ACC112 (cell line): ENCODE measurements around the gene SDF2.

Experiments
- H2AFZ ChIP-seq: fragments of 200-600 bp; sonication (generic); one replicate; pipeline ENCODE4 v1.6.0; 2017; ENCODE audit warnings: antibody characterized with exemption, low read length; ENCODE audit not compliant: unreplicated experiment
- H3K27ac ChIP-seq: fragments of 200-600 bp; sonication (generic); 2 replicates; pipeline ENCODE4 v1.5.1; 2014; ENCODE audit warnings: low read depth, mild to moderate bottlenecking, antibody characterized with exemption, low read length, moderate library complexity
- H3K27me3 ChIP-seq: fragments of 200-600 bp; sonication (generic); 2 replicates; pipeline ENCODE4 v1.6.1; 2014; ENCODE audit warnings: mild to moderate bottlenecking, antibody characterized with exemption, low read length, moderate library complexity, mixed read lengths; ENCODE audit not compliant: insufficient read depth
- H3K36me3 ChIP-seq: fragments of 200-600 bp; sonication (generic); 2 replicates; pipeline ENCODE4 v1.6.1; 2016; ENCODE audit warnings: mild to moderate bottlenecking, antibody characterized with exemption, low read length, moderate library complexity, mixed read lengths; ENCODE audit not compliant: insufficient read depth
- H3K4me1 ChIP-seq: fragments of 200-600 bp; sonication (generic); one replicate; pipeline ENCODE4 v1.6.1; 2016; ENCODE audit warnings: low read length, mixed read lengths; ENCODE audit not compliant: insufficient read depth, unreplicated experiment, control insufficient read depth
- H3K4me3 ChIP-seq: fragments of 200-600 bp; sonication (generic); 2 replicates; pipeline ENCODE4 v1.5.1; 2014; ENCODE audit warnings: mild to moderate bottlenecking, low read depth, low read length
- H3K79me2 ChIP-seq: fragments of 200-600 bp; sonication (generic); one replicate; pipeline ENCODE4 v1.6.0; 2016; ENCODE audit warnings: low read length; ENCODE audit not compliant: control insufficient read depth, unreplicated experiment, insufficient read depth

The SDF2 gene

DNA sequence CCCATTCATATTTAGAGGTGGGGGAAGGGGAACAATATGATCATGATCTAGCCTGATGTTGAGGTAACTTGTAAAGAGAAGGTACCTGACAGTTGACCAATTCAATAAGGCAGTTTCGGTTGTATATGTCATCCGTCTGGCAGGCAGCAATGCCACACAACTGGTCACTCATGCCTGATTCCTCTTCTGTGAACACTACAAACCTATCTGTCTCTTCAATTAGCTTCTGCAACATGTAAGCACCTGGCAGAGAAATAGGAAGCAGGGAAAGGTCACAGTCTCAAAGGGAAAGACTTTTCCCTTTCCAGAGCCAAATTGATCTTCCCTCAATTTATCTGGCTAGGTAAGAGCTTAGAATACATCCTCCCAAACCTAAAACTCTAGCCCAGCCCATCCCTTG, 37.6 kb downstream of the SDF2 start:
- Histone ChIP-seq H3K27me3 (no peaks in the 10 kb centered on the region), H3K27ac (no peak overlapping the region), H3K4me3 (no peak overlapping the region), H3K79me2 (no peaks in the 10 kb centered on the region), H2AFZ (no peak overlapping the region), H3K4me1 (no peaks in the 10 kb centered on the region), H3K36me3 (peaks cover 37% of the 10 kb centered on the region)

- H3K27me3 ChIP-seq: no peaks in the 10 kb centered on the region
- H3K4me3 ChIP-seq: no peak overlapping the region
- no peak overlapping the region for H2AFZ ChIP-seq
- no peaks in the 10 kb centered on the region for H3K79me2 ChIP-seq
- no peaks in the 10 kb centered on the region for H3K4me1 ChIP-seq
- H3K27ac ChIP-seq: no peak overlapping the region
- H3K36me3 ChIP-seq: peaks cover 41% of the 10 kb centered on the region
Observed at GRCh38 chr17:28623696-28624095, 38.0 kb downstream of the SDF2 start.

DNA sequence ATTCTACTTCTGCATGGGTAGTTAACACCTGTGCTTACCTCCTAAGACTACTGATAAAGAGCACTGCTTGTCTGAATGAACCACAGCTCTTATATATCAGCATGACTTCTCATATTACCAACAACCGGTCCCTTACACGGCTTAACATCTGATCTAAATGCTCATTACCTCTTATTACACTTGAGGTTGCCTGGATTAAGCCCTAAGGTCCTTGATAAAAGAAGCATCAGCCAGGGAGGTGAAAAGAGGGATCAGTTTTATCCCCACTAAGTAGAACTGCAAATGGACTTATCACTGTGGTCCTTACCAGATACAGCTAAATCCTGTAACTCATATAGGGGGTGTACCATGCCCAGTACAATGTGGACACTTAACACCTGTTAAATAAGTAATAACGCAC, 39.5 kb downstream of the SDF2 start:
- no peaks in the 10 kb centered on the region for H3K27me3 ChIP-seq
- H3K4me3 ChIP-seq: no peak overlapping the region
- peaks cover 44% of the 10 kb centered on the region for H3K36me3 ChIP-seq
- no peak overlapping the region for H3K27ac ChIP-seq
- H3K4me1 ChIP-seq: no peaks in the 10 kb centered on the region
- no peak overlapping the region for H2AFZ ChIP-seq
- H3K79me2 ChIP-seq: no peaks in the 10 kb centered on the region

GRCh38 chr17:28620010-28620409, 41.7 kb downstream of the SDF2 start:
- H3K27ac ChIP-seq: no peak overlapping the region
- no peaks in the 10 kb centered on the region for H3K4me1 ChIP-seq
- H3K27me3 ChIP-seq: no peaks in the 10 kb centered on the region
- no peaks in the 10 kb centered on the region for H3K79me2 ChIP-seq
- H3K4me3 ChIP-seq: no peak overlapping the region
- no peak overlapping the region for H2AFZ ChIP-seq
- H3K36me3 ChIP-seq: peaks cover 52% of the 10 kb centered on the region

GRCh38 chr17:28618464-28618863, 43.2 kb downstream of the SDF2 start:
- Histone ChIP-seq H3K4me3 (no peak overlapping the region), H2AFZ (no peak overlapping the region), H3K27me3 (no peaks in the 10 kb centered on the region), H3K79me2 (no peaks in the 10 kb centered on the region), H3K4me1 (no peaks in the 10 kb centered on the region), H3K36me3 (peaks cover 52% of the 10 kb centered on the region), H3K27ac (no peak overlapping the region)

GRCh38 chr17:28616281-28616680, 45.4 kb downstream of the SDF2 start:
- Histone ChIP-seq H3K36me3 (peaks cover 36% of the 10 kb centered on the region), H3K27ac (no peak overlapping the region)

GRCh38 chr17:28615260-28615940, 46.3 kb downstream of the SDF2 start:
- no peak overlapping the region for H3K27ac ChIP-seq
- no peaks in the 10 kb centered on the region for H3K79me2 ChIP-seq
- no peak overlapping the region for H3K4me3 ChIP-seq
- no peak overlapping the region for H2AFZ ChIP-seq
- no peaks in the 10 kb centered on the region for H3K4me1 ChIP-seq
- H3K27me3 ChIP-seq: no peaks in the 10 kb centered on the region
- peaks cover 28% of the 10 kb centered on the region for H3K36me3 ChIP-seq

More at GRCh38 chr17:28616281-28616680, 45.4 kb downstream of the SDF2 start:
- Histone ChIP-seq H3K79me2 (no peaks in the 10 kb centered on the region), H3K4me1 (no peaks in the 10 kb centered on the region), H2AFZ (no peak overlapping the region), H3K27me3 (no peaks in the 10 kb centered on the region), H3K4me3 (no peak overlapping the region)

DNA sequence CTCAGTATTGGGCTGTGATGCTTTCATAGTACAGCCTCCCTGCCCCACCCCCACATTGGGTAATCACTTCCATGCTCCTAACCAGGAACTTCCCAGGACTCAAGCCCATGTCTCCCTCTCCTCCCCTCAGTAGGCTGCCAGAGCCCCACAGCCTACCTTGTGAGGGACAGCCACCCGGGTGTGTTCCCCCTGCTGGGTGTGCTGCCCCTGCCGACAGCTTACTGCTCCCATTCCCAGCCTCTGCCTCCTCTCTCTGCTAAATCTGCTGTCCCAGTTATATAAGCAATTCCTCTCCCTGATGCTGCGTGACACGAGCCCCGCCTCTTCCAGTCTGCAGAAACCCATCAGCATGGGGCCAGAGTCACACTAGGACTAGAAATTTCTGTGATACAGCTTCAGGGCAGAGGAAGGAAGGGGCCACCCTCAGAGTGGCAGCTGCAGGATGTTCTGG, 47.8 kb downstream of the SDF2 start, which contains the start of gene RSKR:
Gene RSKR, minus strand, starts transcription at position 255 of the 451 bp plus-strand sequence. Its CDS starts 24 bp downstream, at position 231.
- peaks cover 13% of the 10 kb centered on the region; the same call in 1 of the 2 replicates for H3K36me3 ChIP-seq
- H3K27me3 ChIP-seq: no peaks in the 10 kb centered on the region
- H3K27ac ChIP-seq: no peak within 1 kb of the TSS
- H2AFZ ChIP-seq: no peak within 1 kb of the TSS
- no peak within 1 kb of the TSS for H3K4me3 ChIP-seq
- no peaks in the 10 kb centered on the region for H3K79me2 ChIP-seq
- H3K4me1 ChIP-seq: no peaks in the 10 kb centered on the region

- H3K4me1 ChIP-seq: no peaks in the 10 kb centered on the region
- 0 out of 2 replicates have a peak, but pooled peaks cover 8% of the 10 kb centered on the region for H3K36me3 ChIP-seq
- H3K27me3 ChIP-seq: no peaks in the 10 kb centered on the region
- no peak overlapping the region for H2AFZ ChIP-seq
- no peaks in the 10 kb centered on the region for H3K79me2 ChIP-seq
- H3K27ac ChIP-seq: no peak overlapping the region
- no peak overlapping the region for H3K4me3 ChIP-seq
Observed at GRCh38 chr17:28612936-28613872, 48.5 kb downstream of the SDF2 start.

DNA sequence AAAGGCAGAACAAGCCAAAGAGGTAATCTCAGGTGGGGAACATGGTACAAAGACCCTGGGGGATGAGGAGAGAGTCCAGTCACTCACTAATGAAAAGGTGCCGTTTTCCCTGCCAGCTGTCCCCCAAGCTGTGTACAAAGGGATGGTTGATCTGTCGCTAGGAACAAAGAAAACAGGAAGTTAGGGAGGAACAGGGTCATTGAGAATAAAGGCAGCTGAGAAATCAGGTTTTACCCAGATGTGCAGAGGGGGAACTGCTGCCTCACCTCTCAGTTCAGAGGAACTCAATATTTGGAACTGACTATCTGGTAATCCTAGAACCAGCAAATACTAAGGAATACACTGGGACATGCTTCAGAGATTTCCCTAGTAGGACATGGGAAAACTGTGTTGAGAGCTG, 49.2 kb downstream of the SDF2 start:
- Histone ChIP-seq H3K4me3 (no peak overlapping the region), H3K79me2 (no peaks in the 10 kb centered on the region), H3K27me3 (no peaks in the 10 kb centered on the region), H3K4me1 (no peaks in the 10 kb centered on the region), H2AFZ (no peak overlapping the region), H3K27ac (no peak overlapping the region), H3K36me3 (0 out of 2 replicates have a peak, but pooled peaks cover 8% of the 10 kb centered on the region)
